HT-29 (cell line): Measurements from ENCODE around the gene MRPL58. TPM values are rescaled to one million over a fixed set of nuclear protein-coding genes. Genes with fewer than 3 reads are reported as not detected.

Experiments used
- small RNA-seq: library from RNA; depleted of rRNA; stranded (forward); fragments of <200 nt; gene quantifications from one replicate; pipeline ENCODE3, GENCODE V24; 2014
- total RNA-seq: library from RNA; depleted of rRNA; stranded (reverse); fragments of >200 nt; shearing (Covaris generic); gene quantifications from 2 replicates; pipeline ENCODE4 v1.2.3, GENCODE V29; 2014; rRNA removed

MRPL58 gene
- total RNA-seq, 1 experiment from 2014 or later: 61.7 TPM

Small RNA genes lying within 50 kb of the gene (small RNA-seq; reads per million reads assigned to genes)
- gene AC111186.1 (not detected), gene RN7SL573P (not detected), gene RNU6-362P (not detected)

Other genes starting within 250 kb of the MRPL58 start
- gene NAT9, start 236.3 kb upstream of the MRPL58 start, total RNA-seq: 49.5 and 50.4 TPM in 2 replicates
- gene GRIN2C, start 152.8 kb upstream of the MRPL58 start, total RNA-seq: 0.03 TPM in 1 of 2 replicates, not detected in the other
- 32.2 and 38.4 TPM in 2 replicates for gene FDXR, start 139.7 kb upstream of the MRPL58 start, total RNA-seq
- not detected in 2 replicates for gene FADS6, start 119.0 kb upstream of the MRPL58 start, total RNA-seq
- gene USH1G, start 89.4 kb upstream of the MRPL58 start, total RNA-seq: not detected in 2 replicates
- gene OTOP2, start 88.4 kb upstream of the MRPL58 start, total RNA-seq: not detected in 2 replicates
- not detected in 2 replicates for gene OTOP3, start 76.8 kb upstream of the MRPL58 start, total RNA-seq
- 27.5 and 36.2 TPM in 2 replicates for gene HID1, start 39.9 kb upstream of the MRPL58 start, total RNA-seq
- 10.2 and 10.6 TPM in 2 replicates for gene CDR2L, start 25.0 kb upstream of the MRPL58 start, total RNA-seq
- 127 and 169 TPM in 2 replicates for gene ATP5PD, start 34.3 kb downstream of the MRPL58 start, total RNA-seq
- gene KCTD2, start 34.6 kb downstream of the MRPL58 start, total RNA-seq: 8.9 and 9.2 TPM in 2 replicates
- 231 and 264 TPM in 2 replicates for gene SLC16A5, start 75.3 kb downstream of the MRPL58 start, total RNA-seq
- gene ARMC7, start 97.3 kb downstream of the MRPL58 start, total RNA-seq: 18.3 and 18.8 TPM in 2 replicates
- gene NT5C, start 119.1 kb downstream of the MRPL58 start, total RNA-seq: 206 and 233 TPM in 2 replicates
- 232 and 245 TPM in 2 replicates for gene JPT1, start 141.8 kb downstream of the MRPL58 start, total RNA-seq
- 151 and 169 TPM in 2 replicates for gene SUMO2, start 170.3 kb downstream of the MRPL58 start, total RNA-seq
- gene NUP85, start 193.0 kb downstream of the MRPL58 start, total RNA-seq: 60.3 and 61.7 TPM in 2 replicates
- 16.4 and 20.7 TPM in 2 replicates for gene GGA3, start 248.9 kb downstream of the MRPL58 start, total RNA-seq
- 77.5 and 77.7 TPM in 2 replicates for gene MRPS7, start 249.2 kb downstream of the MRPL58 start, total RNA-seq